ENCODE measurements around the gene ADGRG1. TPM values are rescaled to one million over a fixed set of nuclear protein-coding genes. Genes with fewer than 3 reads are reported as not detected.

The ADGRG1 gene
- polyA plus RNA-seq, 1 of the 3 experiments (the other 2 are of a cell fraction): 7.4 TPM

DNA sequence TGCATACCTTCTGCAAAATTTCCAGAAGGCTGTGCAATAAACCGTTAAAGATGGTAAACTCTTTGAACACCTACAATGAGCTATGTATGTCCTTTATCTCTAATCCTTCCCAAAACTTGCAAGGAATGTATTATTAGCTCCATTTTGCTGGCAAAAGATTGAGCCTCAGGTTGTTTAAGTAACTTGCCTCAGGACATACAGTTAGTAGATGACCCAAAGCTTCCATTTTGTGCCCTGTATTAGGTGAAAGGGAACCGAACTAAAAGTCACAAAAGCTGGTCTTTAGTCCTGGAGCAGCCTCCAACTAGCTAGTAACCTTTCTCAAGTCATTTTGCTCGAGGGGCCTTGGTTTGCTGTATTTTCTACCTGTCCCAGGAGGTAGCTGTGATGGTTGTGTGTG is 44.0 kb downstream of the ADGRG1 start:
- Histone ChIP-seq H3K4me3 (ENCODE audit: low read depth in 2 of 2, low read length in 1 of 2) (no peak overlapping the region), H3K4me1 (ENCODE audit: control insufficient read depth in 1 of 2, insufficient read depth in 2 of 2, low read depth in 1 of 2, low read length in 1 of 2) (peaks cover 0 to 8% of the 10 kb centered on the region in 2 experiments; a peak in 1 of 4 replicates), H3K9me3 (no peaks in the 10 kb centered on the region), H2AFZ (ENCODE audit: low read depth) (no peak overlapping the region), H3K27me3 (ENCODE audit: insufficient read depth) (peaks cover 7% of the 10 kb centered on the region; the same call in 1 of the 2 replicates), H3K27ac (ENCODE audit: low read depth in 2 of 2, low read length in 1 of 2) (no peak overlapping the region), H4K20me1 (ENCODE audit: insufficient read depth) (no peaks in the 10 kb centered on the region), H3K36me3 (replicated peaks in 1 of 2; ENCODE audit: control insufficient read depth in 1 of 2, insufficient read depth in 2 of 2, low read length in 1 of 2) (no peaks in the 10 kb centered on the region), H3K4me2 (no peak overlapping the region), H3K9ac (no peak overlapping the region), H3K9me2 (no peaks in the 10 kb centered on the region), H3F3A (replicated peaks; ENCODE audit: insufficient read depth) (no peaks in the 10 kb centered on the region), H3K79me2 (ENCODE audit: insufficient read depth) (no peaks in the 10 kb centered on the region)
- DNase-seq: no peak
- no peak for TF ChIP-seq RFX5 (IDR thresholded peaks at IDR 0.05; ENCODE audit: low read length)
- TF ChIP-seq GABPA (IDR thresholded peaks at IDR 0.05; ENCODE audit: low read depth): no peak
- TF ChIP-seq, protein P1, sequence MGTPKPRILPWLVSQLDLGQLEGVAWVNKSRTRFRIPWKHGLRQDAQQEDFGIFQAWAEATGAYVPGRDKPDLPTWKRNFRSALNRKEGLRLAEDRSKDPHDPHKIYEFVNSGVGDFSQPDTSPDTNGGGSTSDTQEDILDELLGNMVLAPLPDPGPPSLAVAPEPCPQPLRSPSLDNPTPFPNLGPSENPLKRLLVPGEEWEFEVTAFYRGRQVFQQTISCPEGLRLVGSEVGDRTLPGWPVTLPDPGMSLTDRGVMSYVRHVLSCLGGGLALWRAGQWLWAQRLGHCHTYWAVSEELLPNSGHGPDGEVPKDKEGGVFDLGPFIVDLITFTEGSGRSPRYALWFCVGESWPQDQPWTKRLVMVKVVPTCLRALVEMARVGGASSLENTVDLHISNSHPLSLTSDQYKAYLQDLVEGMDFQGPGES (IDR thresholded peaks at IDR 0.05; ENCODE audit: low read depth, low read length): no peak
- no peak for TF ChIP-seq FOSL2 (IDR thresholded peaks at IDR 0.05; ENCODE audit: borderline replicate concordance, low read depth)
- no peak for TF ChIP-seq FOXM1 (IDR thresholded peaks at IDR 0.05; ENCODE audit: low read depth)
- TF ChIP-seq, protein P2, sequence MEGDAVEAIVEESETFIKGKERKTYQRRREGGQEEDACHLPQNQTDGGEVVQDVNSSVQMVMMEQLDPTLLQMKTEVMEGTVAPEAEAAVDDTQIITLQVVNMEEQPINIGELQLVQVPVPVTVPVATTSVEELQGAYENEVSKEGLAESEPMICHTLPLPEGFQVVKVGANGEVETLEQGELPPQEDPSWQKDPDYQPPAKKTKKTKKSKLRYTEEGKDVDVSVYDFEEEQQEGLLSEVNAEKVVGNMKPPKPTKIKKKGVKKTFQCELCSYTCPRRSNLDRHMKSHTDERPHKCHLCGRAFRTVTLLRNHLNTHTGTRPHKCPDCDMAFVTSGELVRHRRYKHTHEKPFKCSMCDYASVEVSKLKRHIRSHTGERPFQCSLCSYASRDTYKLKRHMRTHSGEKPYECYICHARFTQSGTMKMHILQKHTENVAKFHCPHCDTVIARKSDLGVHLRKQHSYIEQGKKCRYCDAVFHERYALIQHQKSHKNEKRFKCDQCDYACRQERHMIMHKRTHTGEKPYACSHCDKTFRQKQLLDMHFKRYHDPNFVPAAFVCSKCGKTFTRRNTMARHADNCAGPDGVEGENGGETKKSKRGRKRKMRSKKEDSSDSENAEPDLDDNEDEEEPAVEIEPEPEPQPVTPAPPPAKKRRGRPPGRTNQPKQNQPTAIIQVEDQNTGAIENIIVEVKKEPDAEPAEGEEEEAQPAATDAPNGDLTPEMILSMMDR (IDR thresholded peaks at IDR 0.05): no peak
- TF ChIP-seq, protein P3, sequence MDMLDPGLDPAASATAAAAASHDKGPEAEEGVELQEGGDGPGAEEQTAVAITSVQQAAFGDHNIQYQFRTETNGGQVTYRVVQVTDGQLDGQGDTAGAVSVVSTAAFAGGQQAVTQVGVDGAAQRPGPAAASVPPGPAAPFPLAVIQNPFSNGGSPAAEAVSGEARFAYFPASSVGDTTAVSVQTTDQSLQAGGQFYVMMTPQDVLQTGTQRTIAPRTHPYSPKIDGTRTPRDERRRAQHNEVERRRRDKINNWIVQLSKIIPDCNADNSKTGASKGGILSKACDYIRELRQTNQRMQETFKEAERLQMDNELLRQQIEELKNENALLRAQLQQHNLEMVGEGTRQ (IDR thresholded peaks at IDR 0.05; ENCODE audit: borderline replicate concordance, low read depth, low read length): no peak
- no peak for TF ChIP-seq FOXJ3 (CRISPR knock-in tag; IDR thresholded peaks at IDR 0.05)
- no peak for TF ChIP-seq CHD2 (IDR thresholded peaks at IDR 0.05; ENCODE audit: low read length, partially characterized antibody)
- no peak for TF ChIP-seq MEF2A (IDR thresholded peaks at IDR 0.05; ENCODE audit: borderline replicate concordance, low read depth)
- ChIA-PET CTCF (interaction anchor here (0.8 to 2.1 kb wide), 3 partner anchors 24 to 81 kb away, joined by 3 to 7 read pairs (median 4); no protein-coding TSS in a partner anchor), POLR2A (no interaction called here)
- 52% methylated on average over 3 of the region's 3 CpGs for WGBS (ENCODE audit: low lambda C conversion rate)

DNA sequence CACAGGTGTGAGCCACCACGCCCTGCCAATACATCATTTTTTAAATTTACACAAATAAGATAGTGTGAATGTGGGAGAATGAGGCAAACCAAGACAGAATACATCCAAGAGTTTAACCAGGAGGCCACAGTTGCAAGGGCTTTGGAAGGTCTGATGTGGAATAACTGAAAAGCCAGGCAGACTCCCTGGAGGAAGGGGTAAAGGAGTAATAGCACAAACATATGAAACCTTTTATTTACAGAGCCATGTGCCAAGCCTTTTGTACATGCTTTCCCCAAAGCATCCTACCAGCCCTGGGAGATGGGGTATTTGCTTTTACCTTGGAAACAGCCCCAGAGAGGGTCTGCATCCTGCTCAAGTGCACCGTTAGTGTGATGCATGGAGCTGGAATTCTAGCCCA is 44.4 kb downstream of the ADGRG1 start:
- no peak for DNase-seq
- Histone ChIP-seq H3K36me3 (replicated peaks in 1 of 2; ENCODE audit: control insufficient read depth in 1 of 2, insufficient read depth in 2 of 2, low read length in 1 of 2) (no peaks in the 10 kb centered on the region), H3K4me3 (ENCODE audit: low read depth in 2 of 2, low read length in 1 of 2) (no peak overlapping the region), H3K4me2 (no peak overlapping the region), H3K4me1 (ENCODE audit: control insufficient read depth in 1 of 2, insufficient read depth in 2 of 2, low read depth in 1 of 2, low read length in 1 of 2) (peaks cover 0 to 6% of the 10 kb centered on the region in 2 experiments; a peak in 1 of 4 replicates), H3K27me3 (ENCODE audit: insufficient read depth) (peaks cover 7% of the 10 kb centered on the region; the same call in 1 of the 2 replicates), H2AFZ (ENCODE audit: low read depth) (no peak overlapping the region), H3F3A (replicated peaks; ENCODE audit: insufficient read depth) (no peaks in the 10 kb centered on the region), H4K20me1 (ENCODE audit: insufficient read depth) (no peaks in the 10 kb centered on the region), H3K9me3 (no peaks in the 10 kb centered on the region), H3K9me2 (no peaks in the 10 kb centered on the region), H3K27ac (ENCODE audit: low read depth in 2 of 2, low read length in 1 of 2) (no peak overlapping the region), H3K9ac (no peak overlapping the region), H3K79me2 (ENCODE audit: insufficient read depth) (no peaks in the 10 kb centered on the region)
- whole genome bisulfite sequencing (ENCODE audit: low lambda C conversion rate): 64% methylated on average over 2 of the region's 2 CpGs
- ChIA-PET POLR2A (no interaction called here), CTCF (interaction anchor here (2.1 kb wide), 1 partner anchor 24 kb away, joined by 7 read pairs; no protein-coding TSS in a partner anchor)
- no peak for TF ChIP-seq RCOR1 (IDR thresholded peaks at IDR 0.05; ENCODE audit: low read length)
- TF ChIP-seq FOSL2 (IDR thresholded peaks at IDR 0.05; ENCODE audit: borderline replicate concordance, low read depth): no peak
- no peak for TF ChIP-seq MEF2A (IDR thresholded peaks at IDR 0.05; ENCODE audit: borderline replicate concordance, low read depth)
- no peak for TF ChIP-seq EP300 (IDR thresholded peaks at IDR 0.05; ENCODE audit: borderline replicate concordance in 1 of 2, low read depth in 1 of 2, low read length in 1 of 2)
- TF ChIP-seq, protein P4, sequence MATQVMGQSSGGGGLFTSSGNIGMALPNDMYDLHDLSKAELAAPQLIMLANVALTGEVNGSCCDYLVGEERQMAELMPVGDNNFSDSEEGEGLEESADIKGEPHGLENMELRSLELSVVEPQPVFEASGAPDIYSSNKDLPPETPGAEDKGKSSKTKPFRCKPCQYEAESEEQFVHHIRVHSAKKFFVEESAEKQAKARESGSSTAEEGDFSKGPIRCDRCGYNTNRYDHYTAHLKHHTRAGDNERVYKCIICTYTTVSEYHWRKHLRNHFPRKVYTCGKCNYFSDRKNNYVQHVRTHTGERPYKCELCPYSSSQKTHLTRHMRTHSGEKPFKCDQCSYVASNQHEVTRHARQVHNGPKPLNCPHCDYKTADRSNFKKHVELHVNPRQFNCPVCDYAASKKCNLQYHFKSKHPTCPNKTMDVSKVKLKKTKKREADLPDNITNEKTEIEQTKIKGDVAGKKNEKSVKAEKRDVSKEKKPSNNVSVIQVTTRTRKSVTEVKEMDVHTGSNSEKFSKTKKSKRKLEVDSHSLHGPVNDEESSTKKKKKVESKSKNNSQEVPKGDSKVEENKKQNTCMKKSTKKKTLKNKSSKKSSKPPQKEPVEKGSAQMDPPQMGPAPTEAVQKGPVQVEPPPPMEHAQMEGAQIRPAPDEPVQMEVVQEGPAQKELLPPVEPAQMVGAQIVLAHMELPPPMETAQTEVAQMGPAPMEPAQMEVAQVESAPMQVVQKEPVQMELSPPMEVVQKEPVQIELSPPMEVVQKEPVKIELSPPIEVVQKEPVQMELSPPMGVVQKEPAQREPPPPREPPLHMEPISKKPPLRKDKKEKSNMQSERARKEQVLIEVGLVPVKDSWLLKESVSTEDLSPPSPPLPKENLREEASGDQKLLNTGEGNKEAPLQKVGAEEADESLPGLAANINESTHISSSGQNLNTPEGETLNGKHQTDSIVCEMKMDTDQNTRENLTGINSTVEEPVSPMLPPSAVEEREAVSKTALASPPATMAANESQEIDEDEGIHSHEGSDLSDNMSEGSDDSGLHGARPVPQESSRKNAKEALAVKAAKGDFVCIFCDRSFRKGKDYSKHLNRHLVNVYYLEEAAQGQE (IDR thresholded peaks at IDR 0.05; ENCODE audit: low read depth, low read length): no peak
- TF ChIP-seq, protein P2 (IDR thresholded peaks at IDR 0.05): no peak
- TF ChIP-seq FOXM1 (IDR thresholded peaks at IDR 0.05; ENCODE audit: low read depth): no peak
- TF ChIP-seq RAD21 (IDR thresholded peaks at IDR 0.05; ENCODE audit: low read length): no peak
- TF ChIP-seq TEAD4 (IDR thresholded peaks at IDR 0.05; ENCODE audit: borderline replicate concordance, insufficient read depth): no peak
- TF ChIP-seq YY1 (IDR thresholded peaks at IDR 0.05; ENCODE audit: low read depth): no peak
- no peak for TF ChIP-seq GABPA (IDR thresholded peaks at IDR 0.05; ENCODE audit: low read depth)
- TF ChIP-seq CHD2 (IDR thresholded peaks at IDR 0.05; ENCODE audit: low read length, partially characterized antibody): no peak
